ENCODE measurements around the gene AXIN2.

AXIN2 gene

DNA sequence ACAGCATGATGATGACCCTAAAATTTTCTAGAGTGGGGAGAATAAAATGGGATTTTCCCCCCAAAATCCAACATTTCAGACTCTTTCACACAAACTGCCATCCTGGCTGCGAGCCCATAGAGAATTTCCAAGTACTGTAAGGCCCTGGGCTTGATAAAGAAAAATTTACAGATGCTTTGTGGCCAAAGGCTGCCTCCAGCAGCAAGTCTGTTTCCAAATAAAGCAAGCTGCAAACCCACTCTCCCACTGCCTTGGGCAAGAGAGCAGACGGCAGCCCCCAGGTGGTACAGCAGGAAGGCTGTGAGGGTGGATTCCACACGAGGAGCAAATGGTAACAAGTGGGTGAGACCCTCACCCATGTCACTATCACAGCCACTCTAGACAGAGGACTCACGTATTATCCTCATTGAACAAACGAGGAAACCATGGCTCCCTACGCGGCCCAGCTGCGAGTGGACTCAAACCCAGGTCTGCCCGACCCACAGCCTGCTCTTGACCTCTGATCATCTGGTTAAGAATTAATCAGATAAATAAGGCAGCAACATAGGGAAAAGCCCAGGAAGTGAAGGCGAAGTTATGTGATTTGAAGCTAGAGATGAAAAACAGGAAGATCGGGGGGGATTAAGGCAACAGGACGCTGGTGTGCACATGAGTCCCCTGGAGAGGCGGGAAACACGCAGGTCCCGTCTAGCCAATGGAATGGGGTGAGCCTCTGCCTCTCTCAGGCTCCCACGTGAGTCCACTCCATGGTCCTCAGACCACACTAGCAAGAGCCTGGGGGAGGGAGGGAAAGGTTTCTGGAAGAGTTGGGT, 37.4 kb downstream of the AXIN2 start:
- Histone ChIP-seq H3K36me3 (ENCODE audit: control insufficient read depth, insufficient read depth, low read length) (no peaks in the 10 kb centered on the region), H3K4me3 (replicated peaks; ENCODE audit: low read depth, low read length) (no peak overlapping the region), H3K27me3 (replicated peaks; ENCODE audit: control insufficient read depth, insufficient read depth, low read length) (no peaks in the 10 kb centered on the region)
- TF ChIP-seq, protein P1, sequence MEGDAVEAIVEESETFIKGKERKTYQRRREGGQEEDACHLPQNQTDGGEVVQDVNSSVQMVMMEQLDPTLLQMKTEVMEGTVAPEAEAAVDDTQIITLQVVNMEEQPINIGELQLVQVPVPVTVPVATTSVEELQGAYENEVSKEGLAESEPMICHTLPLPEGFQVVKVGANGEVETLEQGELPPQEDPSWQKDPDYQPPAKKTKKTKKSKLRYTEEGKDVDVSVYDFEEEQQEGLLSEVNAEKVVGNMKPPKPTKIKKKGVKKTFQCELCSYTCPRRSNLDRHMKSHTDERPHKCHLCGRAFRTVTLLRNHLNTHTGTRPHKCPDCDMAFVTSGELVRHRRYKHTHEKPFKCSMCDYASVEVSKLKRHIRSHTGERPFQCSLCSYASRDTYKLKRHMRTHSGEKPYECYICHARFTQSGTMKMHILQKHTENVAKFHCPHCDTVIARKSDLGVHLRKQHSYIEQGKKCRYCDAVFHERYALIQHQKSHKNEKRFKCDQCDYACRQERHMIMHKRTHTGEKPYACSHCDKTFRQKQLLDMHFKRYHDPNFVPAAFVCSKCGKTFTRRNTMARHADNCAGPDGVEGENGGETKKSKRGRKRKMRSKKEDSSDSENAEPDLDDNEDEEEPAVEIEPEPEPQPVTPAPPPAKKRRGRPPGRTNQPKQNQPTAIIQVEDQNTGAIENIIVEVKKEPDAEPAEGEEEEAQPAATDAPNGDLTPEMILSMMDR (IDR thresholded peaks at IDR 0.05; ENCODE audit: insufficient read depth, low read length, poor library complexity, severe bottlenecking) = no peak
- DNase-seq (ENCODE audit: extremely low read depth, insufficient read length) = no peak

DNA sequence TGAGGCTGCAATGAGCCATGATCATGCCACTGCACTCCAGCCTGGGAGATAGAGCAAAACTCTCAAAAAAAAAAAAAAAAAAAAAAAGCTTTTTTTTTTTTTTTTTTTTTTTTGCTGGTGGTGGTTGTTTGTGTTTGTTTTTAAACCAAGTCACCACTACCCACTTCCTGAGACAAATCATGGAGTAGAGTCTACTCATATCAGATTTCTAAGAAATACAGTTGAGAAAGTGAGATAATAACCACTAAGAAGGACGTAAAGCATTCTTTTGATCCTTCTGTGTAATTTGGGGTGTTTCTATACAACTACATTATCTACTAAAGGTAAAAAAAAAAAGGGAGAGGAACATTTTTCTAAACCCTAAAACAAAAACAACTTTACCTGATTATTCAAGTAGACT, 38.0 kb downstream of the AXIN2 start:
- TF ChIP-seq, protein P1 (IDR thresholded peaks at IDR 0.05; ENCODE audit: insufficient read depth, low read length, poor library complexity, severe bottlenecking) = no peak
- Histone ChIP-seq H3K4me3 (replicated peaks; ENCODE audit: low read depth, low read length) (no peak overlapping the region), H3K27me3 (replicated peaks; ENCODE audit: control insufficient read depth, insufficient read depth, low read length) (no peaks in the 10 kb centered on the region; the same call in 1 of the 2 replicates), H3K36me3 (ENCODE audit: control insufficient read depth, insufficient read depth, low read length) (no peaks in the 10 kb centered on the region)
- no peak for DNase-seq (ENCODE audit: extremely low read depth, insufficient read length)

DNA sequence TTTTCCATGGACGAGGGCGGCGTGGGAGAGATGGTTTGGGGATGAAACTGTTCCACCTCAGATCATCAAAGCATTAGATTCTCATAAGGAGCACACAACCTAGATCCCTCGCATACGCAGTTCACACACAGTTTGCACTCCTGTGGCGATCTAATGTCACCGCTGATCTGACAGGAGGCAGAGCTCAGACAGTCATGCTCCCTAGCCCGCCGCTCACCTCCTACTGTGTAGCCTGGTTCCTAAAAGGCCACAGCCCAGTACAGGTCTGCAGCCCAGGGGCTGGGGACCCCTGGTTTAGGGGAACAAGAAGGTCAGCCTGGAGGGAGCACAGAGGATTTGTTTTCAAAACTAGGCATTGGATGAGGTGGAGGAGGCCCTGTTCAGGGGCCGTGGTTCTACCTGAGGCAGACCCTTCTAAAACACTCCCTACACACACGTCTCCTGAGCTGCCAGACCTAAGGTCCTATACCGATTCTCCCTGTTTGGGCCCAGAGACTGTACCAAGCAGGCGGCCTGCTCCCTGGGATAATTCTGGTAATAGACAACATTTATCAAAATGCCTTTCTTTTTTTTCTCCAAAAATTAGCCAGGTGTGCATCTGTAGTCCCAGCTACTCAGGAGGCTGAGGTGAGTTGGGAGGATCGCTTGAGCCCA, 38.6 kb downstream of the AXIN2 start:
- no peaks in the 10 kb centered on the region; the same call in 1 of the 2 replicates for H3K27me3 ChIP-seq (replicated peaks; ENCODE audit: control insufficient read depth, insufficient read depth, low read length)
- no peaks in the 10 kb centered on the region for H3K36me3 ChIP-seq (ENCODE audit: control insufficient read depth, insufficient read depth, low read length)
- TF ChIP-seq, protein P1 (IDR thresholded peaks at IDR 0.05; ENCODE audit: insufficient read depth, low read length, poor library complexity, severe bottlenecking) = no peak
- H3K4me3 ChIP-seq (replicated peaks; ENCODE audit: low read depth, low read length) = no peak overlapping the region
- no peak for DNase-seq (ENCODE audit: extremely low read depth, insufficient read length)

DNA sequence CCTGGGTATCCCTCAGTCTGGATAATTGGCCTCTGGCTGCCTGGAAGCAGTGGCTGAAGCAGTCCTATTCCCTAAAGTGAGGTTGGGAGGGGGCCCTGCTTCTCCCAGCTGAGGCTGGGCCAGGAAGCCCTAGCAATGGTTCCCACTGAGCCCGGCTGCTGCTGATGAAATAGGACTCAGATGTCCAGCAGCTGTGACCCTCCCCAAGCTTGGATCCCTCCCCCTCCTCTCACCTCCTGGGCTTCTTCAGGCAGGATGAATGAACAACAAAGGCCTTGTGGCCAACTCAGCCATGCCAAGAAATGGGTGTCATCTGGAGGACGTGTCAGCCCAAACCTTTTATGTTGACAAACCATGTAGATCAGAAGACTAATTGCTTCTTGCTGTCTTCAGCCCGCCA, 42.0 kb downstream of the AXIN2 start:
- Histone ChIP-seq H3K27me3 (replicated peaks; ENCODE audit: control insufficient read depth, insufficient read depth, low read length) (peaks cover 2% of the 10 kb centered on the region; the same call in 1 of the 2 replicates), H3K4me3 (replicated peaks; ENCODE audit: low read depth, low read length) (no peak overlapping the region), H3K36me3 (ENCODE audit: control insufficient read depth, insufficient read depth, low read length) (no peaks in the 10 kb centered on the region)
- TF ChIP-seq, protein P1 (IDR thresholded peaks at IDR 0.05; ENCODE audit: insufficient read depth, low read length, poor library complexity, severe bottlenecking) = no peak
- no peak for DNase-seq (ENCODE audit: extremely low read depth, insufficient read length)

DNA sequence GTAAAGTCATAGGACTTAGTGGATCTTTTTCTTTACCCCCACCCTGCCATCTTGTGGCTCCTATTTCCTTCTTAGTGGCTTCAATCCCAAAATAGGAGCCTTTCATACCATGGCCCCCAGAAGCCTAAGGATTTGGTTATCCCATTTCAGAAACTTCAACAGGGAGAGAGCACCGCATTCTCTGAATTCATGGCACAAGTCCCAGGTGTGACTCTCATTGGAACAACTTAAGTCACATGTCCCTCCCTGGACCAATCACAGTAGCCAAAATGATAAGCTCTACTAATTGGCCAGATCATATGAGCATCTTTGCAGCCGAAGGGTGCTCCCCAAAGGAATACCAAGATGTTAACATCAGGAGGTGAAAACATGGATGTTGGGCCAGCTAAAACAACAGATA, 43.2 kb downstream of the AXIN2 start:
- TF ChIP-seq, protein P1 (IDR thresholded peaks at IDR 0.05; ENCODE audit: insufficient read depth, low read length, poor library complexity, severe bottlenecking) = no peak
- Histone ChIP-seq H3K27me3 (replicated peaks; ENCODE audit: control insufficient read depth, insufficient read depth, low read length) (peaks cover 2% of the 10 kb centered on the region), H3K4me3 (replicated peaks; ENCODE audit: low read depth, low read length) (no peak overlapping the region), H3K36me3 (ENCODE audit: control insufficient read depth, insufficient read depth, low read length) (no peaks in the 10 kb centered on the region)
- no peak for DNase-seq (ENCODE audit: extremely low read depth, insufficient read length)

Data from GM06990 (cell line).